Liver (tissue), 3 donors: ENCODE results near the gene UBTF.

Source experiments
- CTCF ChIP-seq: fragments of 150-350 bp; IDR thresholded peaks from 2 replicates; pipeline ENCODE4 v1.5.1; 2017; ENCODE audit warnings: improper control_type of control experiment, low read depth, low read length; ENCODE audit not compliant: missing input control
- EGR1 ChIP-seq, 2 donors: IDR thresholded peaks; 2 replicates each; pipeline ENCODE4 v1.6.1; 2016 to 2018; ENCODE audit warnings: antibody characterized with exemption in 2 of 2, low read depth in 2 of 2
- JUND ChIP-seq, 2 donors: IDR thresholded peaks; 2 replicates each; pipeline ENCODE4 v1.6.1; 2016; ENCODE audit warnings: antibody characterized with exemption in 2 of 2
- RAD21 ChIP-seq, 2 donors: IDR thresholded peaks; 2 replicates each; pipeline ENCODE4 v1.6.1; 2016; ENCODE audit warnings: antibody characterized with exemption in 2 of 2, mild to moderate bottlenecking in 2 of 2
- donor health status: healthy.
- donor health status: healthy.

GRCh38 chr17:44247876-44248736 lies 28.6 kb upstream of the UBTF start:
- TF ChIP-seq JUND (IDR thresholded peaks at IDR 0.05) (no peak), CTCF (no peak), RAD21 (IDR thresholded peaks at IDR 0.05) (no peak), EGR1 (IDR thresholded peaks at IDR 0.05; ENCODE audit: low read depth in 2 of 2) (no peak)
